Gastrocnemius medialis (tissue), 4 donors: ENCODE results near the gene DNAH3.

Source experiments
- POLR2A ChIP-seq, 2 donors: fragments of 450-650 bp; IDR thresholded peaks; one replicate each; pipeline ENCODE4 v1.6.1; 2017; ENCODE audit warnings: antibody characterized with exemption in 2 of 2, mild to moderate bottlenecking in 2 of 2, moderate library complexity in 2 of 2
- TF ChIP-seq, protein P1 (sequence below), 5 experiments: fragments of 450-650 bp in 3 of 5; fragments of 200-600 bp in 2 of 5; sonication (generic) in 2 of 5; IDR thresholded peaks in 4 of 5; conservative IDR thresholded peaks in 1 of 5; 1 replicate in 4 of 5; 2 replicates in 1 of 5; pipeline ENCODE4 v1.5.1; 2016 to 2019; ENCODE audit warnings: antibody characterized with exemption in 5 of 5, mild to moderate bottlenecking in 3 of 5, moderate library complexity in 3 of 5

GRCh38 chr16:20904507-20905081 lies 246.1 kb downstream of the DNAH3 start:
- TF ChIP-seq, protein P1, sequence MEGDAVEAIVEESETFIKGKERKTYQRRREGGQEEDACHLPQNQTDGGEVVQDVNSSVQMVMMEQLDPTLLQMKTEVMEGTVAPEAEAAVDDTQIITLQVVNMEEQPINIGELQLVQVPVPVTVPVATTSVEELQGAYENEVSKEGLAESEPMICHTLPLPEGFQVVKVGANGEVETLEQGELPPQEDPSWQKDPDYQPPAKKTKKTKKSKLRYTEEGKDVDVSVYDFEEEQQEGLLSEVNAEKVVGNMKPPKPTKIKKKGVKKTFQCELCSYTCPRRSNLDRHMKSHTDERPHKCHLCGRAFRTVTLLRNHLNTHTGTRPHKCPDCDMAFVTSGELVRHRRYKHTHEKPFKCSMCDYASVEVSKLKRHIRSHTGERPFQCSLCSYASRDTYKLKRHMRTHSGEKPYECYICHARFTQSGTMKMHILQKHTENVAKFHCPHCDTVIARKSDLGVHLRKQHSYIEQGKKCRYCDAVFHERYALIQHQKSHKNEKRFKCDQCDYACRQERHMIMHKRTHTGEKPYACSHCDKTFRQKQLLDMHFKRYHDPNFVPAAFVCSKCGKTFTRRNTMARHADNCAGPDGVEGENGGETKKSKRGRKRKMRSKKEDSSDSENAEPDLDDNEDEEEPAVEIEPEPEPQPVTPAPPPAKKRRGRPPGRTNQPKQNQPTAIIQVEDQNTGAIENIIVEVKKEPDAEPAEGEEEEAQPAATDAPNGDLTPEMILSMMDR (IDR thresholded peaks at IDR 0.05 in 4 of 5, conservative IDR thresholded peaks at IDR 0.05 in 1 of 5), result no peak
- TF ChIP-seq POLR2A (IDR thresholded peaks at IDR 0.05), result no peak
